Mesodermal cell (in vitro differentiated cells): ENCODE results near the gene KIRREL3.

Experiments used
- H3K27ac ChIP-seq: 2 replicates; pipeline ENCODE4 v1.7.0; 2013; ENCODE audit warnings: mild to moderate bottlenecking, low read depth, low read length, moderate library complexity; ENCODE audit not compliant: severe bottlenecking
- H3K36me3 ChIP-seq: 2 replicates; pipeline ENCODE4 v1.7.1; 2013; ENCODE audit warnings: mild to moderate bottlenecking, low read length, moderate library complexity; ENCODE audit not compliant: control insufficient read depth, insufficient read depth
- H3K4me1 ChIP-seq: one replicate; pipeline ENCODE4 v1.7.1; 2013; ENCODE audit warnings: mild to moderate bottlenecking, low read length; ENCODE audit not compliant: insufficient read depth, control insufficient read depth, poor library complexity, severe bottlenecking
- H3K4me3 ChIP-seq: 2 replicates; pipeline ENCODE4 v1.7.0; 2013; ENCODE audit warnings: low read length, control low read depth, mild to moderate bottlenecking; ENCODE audit not compliant: insufficient read depth, poor library complexity, severe bottlenecking; ENCODE audit errors: extremely low read depth
- H3K9me3 ChIP-seq: 2 replicates; pipeline ENCODE4 v1.7.1; 2013; ENCODE audit warnings: mild to moderate bottlenecking, low read length, moderate library complexity; ENCODE audit not compliant: control insufficient read depth
- WGBS, 2 experiments: methylation state at CpG; one replicate each; pipeline ENCODE4 v1.1.5; 2013; ENCODE audit warnings: missing lambda C conversion rate in 2 of 2; ENCODE audit not compliant: insufficient coverage in 2 of 2; 5-methylcytosine and 5-hydroxymethylcytosine counted together

The KIRREL3 gene

GRCh38 chr11:126418887-126419286, 581.7 kb downstream of the KIRREL3 start:
- Histone ChIP-seq H3K9me3 (no peaks in the 10 kb centered on the region), H3K4me1 (no peaks in the 10 kb centered on the region)
- WGBS, 2 experiments = no CpG with 5 or more reads among the region's 1 CpG

GRCh38 chr11:126417091-126417862, 583.3 kb downstream of the KIRREL3 start:
- Histone ChIP-seq H3K27ac (no peak overlapping the region), H3K36me3 (peaks cover 15% of the 10 kb centered on the region), H3K4me3 (peak overlapping the region; percentile 14), H3K9me3 (no peaks in the 10 kb centered on the region), H3K4me1 (no peaks in the 10 kb centered on the region)
- WGBS, 2 experiments = 93% methylated on average over 8 to 10 of the region's 12 CpGs

More at GRCh38 chr11:126418887-126419286, 581.7 kb downstream of the KIRREL3 start:
- Histone ChIP-seq H3K36me3 (peaks cover 9% of the 10 kb centered on the region), H3K4me3 (no peak overlapping the region), H3K27ac (no peak overlapping the region)

- H3K36me3 ChIP-seq = peaks cover 15% of the 10 kb centered on the region
- 34 to 37% methylated on average over 39 to 46 of the region's 52 CpGs for WGBS, 2 experiments
- no peaks in the 10 kb centered on the region for H3K4me1 ChIP-seq
- H3K27ac ChIP-seq = no peak overlapping the region
- H3K9me3 ChIP-seq = no peaks in the 10 kb centered on the region
- peak overlapping the region; percentile 14 for H3K4me3 ChIP-seq
These were observed 584.0 kb downstream of the KIRREL3 start for GRCh38 chr11:126416542-126417090.

- H3K9me3 ChIP-seq = no peaks in the 10 kb centered on the region
- WGBS, 2 experiments = 92% methylated on average over 13 of the region's 19 CpGs
- H3K4me1 ChIP-seq = peaks cover 1% of the 10 kb centered on the region
- peaks cover 15% of the 10 kb centered on the region for H3K36me3 ChIP-seq
- no peak overlapping the region for H3K4me3 ChIP-seq
- no peak overlapping the region for H3K27ac ChIP-seq
These were observed 584.7 kb downstream of the KIRREL3 start for GRCh38 chr11:126415669-126416420.

GRCh38 chr11:126415128-126415527, 585.4 kb downstream of the KIRREL3 start:
- Histone ChIP-seq H3K36me3 (peaks cover 20% of the 10 kb centered on the region), H3K9me3 (no peaks in the 10 kb centered on the region), H3K27ac (no peak overlapping the region), H3K4me1 (peaks cover 6% of the 10 kb centered on the region), H3K4me3 (no peak overlapping the region)
- WGBS, 2 experiments = 91 to 94% methylated on average over 5 to 6 of the region's 7 CpGs

GRCh38 chr11:126414615-126415014, 586.0 kb downstream of the KIRREL3 start:
- Histone ChIP-seq H3K4me3 (no peak overlapping the region), H3K27ac (no peak overlapping the region), H3K4me1 (peaks cover 6% of the 10 kb centered on the region), H3K36me3 (peaks cover 20% of the 10 kb centered on the region), H3K9me3 (no peaks in the 10 kb centered on the region)
- WGBS, 2 experiments = 94 to 100% methylated on average over 2 to 4 of the region's 5 CpGs

- WGBS, 2 experiments = 91 to 96% methylated on average over 3 to 9 of the region's 9 CpGs
- peaks cover 6% of the 10 kb centered on the region for H3K4me1 ChIP-seq
- no peaks in the 10 kb centered on the region for H3K9me3 ChIP-seq
- H3K27ac ChIP-seq = no peak overlapping the region
- H3K36me3 ChIP-seq = peaks cover 26% of the 10 kb centered on the region
- no peak overlapping the region for H3K4me3 ChIP-seq
These were observed 586.6 kb downstream of the KIRREL3 start for GRCh38 chr11:126413843-126414405.

- no peak overlapping the region for H3K27ac ChIP-seq
- no peaks in the 10 kb centered on the region for H3K9me3 ChIP-seq
- no peak overlapping the region for H3K4me3 ChIP-seq
- H3K36me3 ChIP-seq = peaks cover 28% of the 10 kb centered on the region
- peaks cover 6% of the 10 kb centered on the region for H3K4me1 ChIP-seq
- WGBS, 2 experiments = 95 to 96% methylated on average over 11 of the region's 11 CpGs
These were observed 587.1 kb downstream of the KIRREL3 start for GRCh38 chr11:126413426-126413825.

- Histone ChIP-seq H3K27ac (no peak overlapping the region), H3K36me3 (peaks cover 36% of the 10 kb centered on the region), H3K9me3 (no peaks in the 10 kb centered on the region), H3K4me1 (peaks cover 6% of the 10 kb centered on the region), H3K4me3 (no peak overlapping the region)
- 63 to 75% methylated on average over 5 to 6 of the region's 6 CpGs for WGBS, 2 experiments
These were observed 588.6 kb downstream of the KIRREL3 start for GRCh38 chr11:126411971-126412381.

GRCh38 chr11:126410649-126411048, 589.9 kb downstream of the KIRREL3 start:
- no peak overlapping the region for H3K27ac ChIP-seq
- H3K36me3 ChIP-seq = peaks cover 35% of the 10 kb centered on the region
- WGBS, 2 experiments = 84 to 89% methylated on average over 6 of the region's 6 CpGs
- peaks cover 8% of the 10 kb centered on the region for H3K4me1 ChIP-seq
- H3K9me3 ChIP-seq = no peaks in the 10 kb centered on the region
- H3K4me3 ChIP-seq = no peak overlapping the region
